Activated CD4-positive, alpha-beta T cell treated with anti-CD3 and anti-CD28 coated beads for 48 hours (primary cell): Measurements from ENCODE around the gene ITGB5.

ENCODE experiments used
- DNase-seq: peaks from one replicate; pipeline ENCODE4 v3.0.0-alpha.2; 2020

Gene ITGB5

GRCh38 chr3:124747111-124747981, 139.8 kb downstream of the ITGB5 start:
- no peak for DNase-seq

- DNase-seq = no peak
Observed at GRCh38 chr3:124745756-124746155, 141.4 kb downstream of the ITGB5 start.

- DNase-seq = no peak
Observed at GRCh38 chr3:124741027-124741426, 146.1 kb downstream of the ITGB5 start.

GRCh38 chr3:124731760-124732159, 155.4 kb downstream of the ITGB5 start:
- DNase-seq = no peak

- peak; percentile 40 for DNase-seq
Observed at GRCh38 chr3:124730941-124731297, 156.2 kb downstream of the ITGB5 start.

- peak; percentile 96 for DNase-seq
Observed at GRCh38 chr3:124730129-124730940, 156.8 kb downstream of the ITGB5 start, which contains the start of gene UMPS. Gene UMPS, plus strand, starts transcription at chr3:124730452. Its CDS starts 20 bp downstream, at chr3:124730472.

- DNase-seq = no peak
Observed at GRCh38 chr3:124722589-124722988, 164.6 kb downstream of the ITGB5 start.

- DNase-seq = no peak
Observed at GRCh38 chr3:124714223-124714853, 172.8 kb downstream of the ITGB5 start.
